Measurements from ENCODE around the gene HNRNPU.
"Not testable (repeated sequence)": the region's sequence is repeated elsewhere in the genome, so short reads cannot be mapped to it uniquely, and the experiment has no call there.

Gene HNRNPU

DNA sequence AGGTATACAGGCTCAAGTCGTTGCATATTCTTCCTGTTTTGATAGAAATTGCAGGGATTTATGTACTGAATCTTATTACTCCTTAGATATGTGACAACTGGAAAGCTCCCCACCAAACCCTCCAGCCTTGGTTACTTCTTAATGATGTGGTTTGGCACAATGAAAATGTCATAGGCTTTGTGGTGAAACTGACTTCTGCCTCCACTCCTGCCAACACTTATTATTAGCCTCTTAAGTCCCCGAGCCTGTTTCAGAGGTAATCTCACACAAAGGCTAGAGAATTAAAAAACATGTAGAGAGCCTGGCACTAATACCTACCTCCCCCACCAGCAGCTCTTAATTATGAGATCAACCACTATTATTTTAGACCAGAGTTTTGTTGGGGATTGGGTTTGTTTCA lies 24.7 kb downstream of the HNRNPU start:
- no peak for DNase-seq

DNA sequence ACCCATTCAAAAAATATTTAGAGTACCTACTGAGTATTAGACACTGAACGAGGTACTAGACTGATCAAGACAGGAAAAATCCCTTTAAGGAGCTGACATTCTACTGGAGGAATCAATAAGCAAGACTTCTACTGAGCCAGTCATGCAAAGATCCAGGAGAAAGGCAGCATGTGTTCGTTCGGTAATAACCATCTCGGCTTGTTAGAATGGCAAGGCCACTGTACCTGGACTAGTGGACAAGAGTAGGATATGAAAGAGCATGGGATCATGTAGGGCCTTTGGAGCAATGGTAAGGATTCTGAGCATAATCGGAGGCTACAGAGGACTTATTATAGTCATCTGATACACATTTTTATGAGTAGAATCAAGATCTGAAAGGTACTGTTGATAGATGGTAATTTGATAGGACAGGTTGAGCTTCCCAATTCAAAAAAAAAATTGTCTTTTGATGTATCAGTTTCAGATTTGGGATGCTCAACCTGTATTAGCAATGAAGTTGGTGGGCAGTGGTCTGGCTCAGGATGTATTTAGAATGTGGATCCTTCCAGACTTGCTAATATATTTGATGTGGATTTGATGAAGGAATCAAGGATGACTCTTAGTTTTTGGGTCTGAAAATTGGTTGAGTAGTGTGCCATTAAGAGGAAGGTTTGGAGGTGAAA lies 26.6 kb downstream of the HNRNPU start:
- DNase-seq = no peak

DNA sequence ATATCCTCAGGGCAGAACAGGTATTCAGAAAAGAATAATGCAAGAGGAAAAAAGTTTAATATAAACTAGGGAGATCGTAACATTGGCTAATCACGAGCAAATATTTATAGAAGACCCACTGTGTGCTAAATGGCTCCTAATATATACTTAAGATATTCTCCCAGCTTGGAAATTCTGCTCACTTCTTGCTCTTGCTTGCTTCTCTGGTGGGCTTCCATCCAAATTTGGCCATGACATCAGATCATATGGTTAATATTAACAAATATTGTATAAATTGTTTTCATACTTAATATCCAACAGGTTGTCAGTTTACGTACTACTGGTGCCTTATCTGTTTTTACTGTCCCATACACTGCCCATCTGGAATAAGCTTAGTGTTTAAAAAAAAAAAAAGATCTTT lies 27.8 kb downstream of the HNRNPU start:
- no peak for DNase-seq

DNA sequence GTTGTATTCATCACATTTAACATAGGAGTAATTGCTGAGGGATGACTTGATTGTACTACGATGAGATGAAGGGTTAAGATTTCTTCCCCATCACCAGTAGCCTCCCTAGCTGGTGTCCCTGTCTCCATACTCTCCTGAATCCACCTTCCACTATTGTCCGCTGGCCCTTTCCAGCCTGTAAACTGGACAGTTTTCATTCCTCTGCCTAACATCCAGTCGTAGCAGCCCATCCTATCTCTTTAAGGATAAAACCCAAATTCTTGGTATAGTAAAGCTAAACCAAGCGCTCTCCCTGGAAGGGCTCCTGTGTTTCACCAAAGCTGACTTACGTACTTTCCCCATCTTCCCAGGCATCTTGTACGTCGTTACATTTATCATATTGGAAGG lies 28.2 kb downstream of the HNRNPU start:
- DNase-seq = no peak

DNA sequence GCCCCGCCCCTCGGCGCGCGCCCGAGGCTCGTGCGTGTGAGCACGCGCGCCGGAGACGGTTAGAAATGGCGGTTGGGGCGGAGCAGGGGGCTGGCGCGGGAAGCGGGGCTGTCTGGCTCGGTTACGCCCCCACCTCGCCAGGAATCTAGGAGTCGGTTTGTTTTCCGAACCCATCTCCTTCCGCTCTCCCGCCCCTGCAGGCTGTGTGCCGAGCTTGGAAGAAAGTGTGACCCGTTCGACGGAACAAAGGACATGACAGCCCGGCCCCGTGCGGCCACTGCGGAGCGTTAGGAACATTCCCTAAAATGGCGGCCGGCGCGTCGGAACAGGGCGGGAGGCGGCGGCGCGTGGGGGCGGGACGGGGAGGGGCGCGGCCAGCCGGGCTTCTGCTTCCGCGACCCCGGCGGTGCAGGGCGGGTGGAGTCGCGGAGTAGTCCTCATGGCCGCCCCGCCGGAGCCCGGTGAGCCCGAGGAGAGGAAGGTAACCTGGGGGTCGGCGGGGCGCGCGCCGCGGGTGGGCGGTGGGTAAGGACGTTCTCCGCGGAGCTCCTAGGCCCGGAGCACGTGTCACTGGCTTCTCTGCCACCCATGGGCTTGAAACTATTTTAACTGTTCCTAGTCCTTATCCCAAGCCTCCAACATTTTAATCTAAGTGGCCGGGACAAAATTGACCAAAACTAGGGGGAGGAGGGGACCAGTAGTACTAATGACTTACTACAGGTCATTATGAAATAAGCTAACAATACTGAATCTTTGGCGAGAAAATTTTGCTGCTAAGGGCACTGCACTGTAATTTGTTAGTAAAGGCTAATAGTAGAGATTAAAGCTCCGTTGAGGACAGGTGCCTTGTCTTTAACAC lies 28.8 kb downstream of the HNRNPU start, which contains the start of gene COX20:
Gene COX20, plus strand, starts transcription at position 383 of the 859 bp plus-strand sequence. Its CDS starts 57 bp downstream, at position 440.
- DNase-seq = peak; percentile 93

DNA sequence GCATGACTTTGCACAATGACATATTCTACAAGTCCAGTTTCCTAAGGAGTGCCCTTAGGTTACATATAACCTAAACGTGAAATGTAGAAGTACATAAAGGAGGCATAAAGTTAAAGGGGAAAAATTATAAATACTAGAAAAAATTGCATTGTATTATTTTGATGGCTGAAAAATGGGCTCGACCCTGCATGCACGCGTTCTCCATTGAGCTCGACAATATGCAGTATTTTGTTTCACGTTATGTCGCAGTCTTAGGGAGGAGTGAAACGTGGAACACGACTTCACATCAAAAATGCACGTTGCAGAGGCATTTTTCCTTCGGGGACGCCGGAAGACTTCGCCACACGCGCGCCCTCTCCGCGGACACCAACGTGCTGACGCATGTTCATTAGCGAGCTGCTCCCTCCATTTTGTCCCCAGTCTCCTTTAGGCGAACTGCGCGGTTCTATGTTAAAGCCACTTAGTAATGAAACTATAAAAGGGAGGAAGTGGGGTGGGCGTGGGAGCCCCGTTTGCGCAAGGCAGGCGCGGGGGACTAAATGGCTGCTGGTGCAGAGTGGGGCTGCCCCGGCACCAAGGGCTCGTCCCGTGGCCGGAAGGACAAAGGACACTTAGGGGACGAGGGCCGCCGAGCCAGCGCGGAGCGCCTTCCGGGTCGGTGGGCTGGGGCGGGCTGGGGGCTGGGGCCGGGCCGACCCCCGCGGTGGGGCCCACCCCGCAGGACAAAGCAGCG lies 29.6 kb downstream of the HNRNPU start:
- DNase-seq = peak; percentile 93

DNA sequence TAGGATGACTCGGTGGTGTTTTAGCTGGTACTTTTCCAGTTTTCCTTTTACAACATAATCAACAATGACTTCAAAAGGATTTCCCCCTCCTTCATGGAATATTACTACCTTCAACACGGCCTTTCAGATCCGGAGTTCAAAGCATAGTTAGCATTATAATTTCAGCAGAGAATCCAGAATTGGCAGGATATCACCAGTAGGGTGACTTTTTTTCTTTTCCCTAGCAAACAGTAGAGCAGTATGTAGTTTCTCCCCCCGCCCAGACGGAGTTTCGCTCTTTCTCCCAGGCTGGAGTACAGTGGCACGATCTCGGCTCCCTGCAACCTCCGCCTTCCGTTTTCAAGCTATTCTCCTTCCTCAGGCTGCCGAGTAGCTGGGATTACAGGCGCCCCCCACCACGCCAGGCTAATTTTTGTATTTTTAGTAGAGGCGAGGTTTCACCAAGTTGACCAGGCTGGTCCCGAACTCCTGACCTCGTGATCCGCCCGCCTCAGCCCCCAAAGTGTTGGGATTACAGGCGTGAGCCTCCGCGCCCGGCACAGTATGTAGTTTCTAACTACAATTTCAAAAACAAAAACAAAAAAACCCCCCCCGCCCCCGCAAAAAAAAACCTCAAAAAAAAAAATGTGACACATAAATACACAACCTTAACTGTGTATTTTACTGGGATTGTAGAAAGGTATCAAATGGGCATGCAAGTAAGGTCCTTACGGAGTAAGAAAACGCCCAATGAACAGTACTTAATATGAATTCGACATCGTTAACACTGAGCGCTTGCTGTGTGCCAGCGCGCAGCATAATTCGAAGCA lies 30.4 kb downstream of the HNRNPU start:
- DNase-seq = peak; percentile 75

DNA sequence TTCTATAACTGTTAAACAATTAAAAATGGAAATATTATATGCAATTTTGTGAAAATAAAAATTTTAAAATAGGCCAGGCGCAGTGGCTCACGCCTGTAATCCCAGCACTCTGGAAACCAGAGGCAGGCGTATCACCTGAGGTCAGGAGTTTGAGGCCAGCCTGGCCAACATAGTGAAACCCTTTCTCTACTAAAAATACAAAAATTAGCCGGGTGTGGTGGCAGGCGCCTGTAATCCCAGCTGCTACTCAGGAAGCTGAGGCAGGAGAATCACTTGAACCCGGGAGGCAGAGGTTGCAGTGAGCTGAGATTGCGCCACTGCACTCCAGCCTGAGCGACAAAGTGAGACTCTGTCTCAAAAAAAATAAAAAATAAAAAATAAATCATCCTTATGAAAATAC lies 31.1 kb downstream of the HNRNPU start:
- not testable (repeated sequence) for DNase-seq

DNA sequence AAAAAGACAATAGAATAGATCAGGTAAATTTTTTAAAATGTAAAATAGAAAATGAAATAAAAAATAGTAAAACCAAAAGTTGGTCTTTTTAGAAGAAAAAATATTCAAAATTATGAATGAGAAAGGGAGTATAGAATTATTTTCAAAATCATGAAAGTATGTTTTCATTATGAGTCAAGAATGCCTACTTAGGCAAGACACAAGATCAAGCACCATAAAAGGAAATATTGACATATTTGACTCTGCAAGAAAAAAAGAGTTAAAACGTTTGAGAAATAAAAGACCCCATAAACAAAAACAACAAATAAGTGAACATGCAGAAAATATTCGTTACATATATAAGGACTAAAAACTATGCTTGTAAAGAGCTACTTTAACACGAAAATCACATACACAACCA lies 33.7 kb downstream of the HNRNPU start:
- no peak for DNase-seq

DNA sequence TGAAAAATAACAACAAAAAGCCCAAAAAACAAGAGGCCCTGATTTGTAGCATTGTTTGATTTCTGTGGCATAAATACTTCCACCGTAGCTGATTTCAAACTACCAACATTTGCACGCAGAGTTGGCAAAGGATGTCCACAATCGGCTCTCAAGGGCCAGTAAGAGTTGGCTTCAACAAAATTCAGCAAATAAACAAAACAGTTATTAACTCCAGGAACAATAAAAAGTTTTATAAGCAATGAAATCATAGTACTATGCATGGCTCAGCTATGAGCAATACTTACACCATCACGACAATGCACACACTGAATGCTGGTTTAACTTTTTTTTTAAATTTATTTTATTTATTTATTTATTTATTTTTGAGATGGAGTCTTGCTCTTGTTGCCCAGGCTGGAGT lies 37.6 kb downstream of the HNRNPU start:
- no peak for DNase-seq

DNA sequence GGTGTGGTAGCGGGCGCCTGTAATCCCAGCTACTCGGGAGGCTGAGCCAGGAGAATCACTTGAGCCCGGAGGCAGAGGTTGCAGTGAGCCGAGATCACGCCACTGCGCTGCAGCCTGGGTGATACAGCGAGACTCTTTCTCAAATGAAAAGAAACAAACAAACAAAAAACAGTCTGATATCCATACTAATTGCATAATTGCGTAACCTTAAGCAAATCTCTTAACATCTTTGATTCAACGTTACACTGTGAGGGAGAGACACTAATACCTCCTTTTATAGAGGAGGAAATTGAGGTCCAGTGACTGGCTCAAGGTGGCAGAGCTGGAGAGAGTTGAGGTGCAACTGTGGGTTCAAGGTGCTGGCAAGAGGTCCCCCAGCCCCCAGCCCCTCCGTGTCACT lies 41.5 kb downstream of the HNRNPU start:
- DNase-seq = no peak

DNA sequence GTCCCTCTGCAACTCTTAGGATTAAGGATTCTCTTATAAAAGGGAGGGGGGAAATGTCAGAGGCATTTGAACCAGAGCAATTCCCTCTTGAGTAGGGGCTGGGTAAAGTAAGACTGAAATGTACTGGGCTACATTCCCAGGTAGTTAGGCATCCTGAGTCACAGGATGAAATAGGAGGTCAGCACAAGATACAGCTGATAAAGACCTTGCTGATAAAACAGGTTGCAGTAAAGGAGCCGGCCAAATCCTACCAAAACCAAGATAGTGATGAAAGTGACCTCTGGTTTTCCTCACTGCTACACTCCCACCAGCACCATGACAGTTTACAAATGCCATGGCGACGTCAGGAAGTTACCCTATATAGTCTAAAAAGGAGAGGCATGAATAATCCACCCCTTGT lies 43.2 kb downstream of the HNRNPU start:
- no peak for DNase-seq

DNA sequence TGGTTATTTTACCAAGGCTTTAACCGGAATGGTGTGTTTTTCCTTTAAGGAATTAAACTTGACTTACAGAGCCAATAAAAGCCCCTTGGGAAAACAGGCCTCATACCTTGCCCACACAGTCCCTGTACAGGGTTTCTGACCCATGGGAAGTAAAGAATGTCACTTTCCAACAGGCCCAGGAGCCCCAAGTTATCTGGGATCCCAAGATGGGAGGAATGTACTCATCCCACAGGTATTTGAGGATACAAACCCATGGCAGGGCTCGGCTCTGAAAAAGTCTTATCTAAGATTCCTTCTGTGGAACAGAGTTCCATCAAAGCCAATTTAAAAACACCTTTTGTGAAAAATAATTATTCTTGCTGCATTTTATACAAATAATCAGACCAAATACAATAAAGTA lies 44.2 kb downstream of the HNRNPU start:
- no peak for DNase-seq

DNA sequence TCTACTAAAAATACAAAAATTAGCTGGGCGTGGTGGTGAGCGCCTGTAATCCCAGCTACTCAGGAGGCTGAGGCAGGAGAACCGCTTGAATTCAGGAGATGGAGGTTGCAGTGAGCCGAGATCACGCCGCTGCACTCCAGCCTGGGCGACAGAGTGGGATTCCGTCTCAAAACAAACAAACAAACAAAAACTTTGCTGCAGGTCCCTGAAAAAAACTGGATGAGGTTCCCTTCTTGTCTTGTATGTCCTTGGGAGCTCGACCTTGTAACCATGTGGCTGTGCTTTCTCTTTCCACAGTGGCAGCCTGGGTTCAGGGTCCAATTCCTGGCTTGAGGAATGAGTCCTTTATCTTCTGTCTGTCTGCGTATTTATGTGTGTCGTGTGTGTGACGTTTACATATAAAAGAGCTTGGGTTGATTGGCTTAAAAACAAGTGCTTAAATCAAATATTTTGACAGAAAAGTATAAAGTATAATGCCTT lies 46.9 kb downstream of the HNRNPU start:
- no peak for DNase-seq

DNA sequence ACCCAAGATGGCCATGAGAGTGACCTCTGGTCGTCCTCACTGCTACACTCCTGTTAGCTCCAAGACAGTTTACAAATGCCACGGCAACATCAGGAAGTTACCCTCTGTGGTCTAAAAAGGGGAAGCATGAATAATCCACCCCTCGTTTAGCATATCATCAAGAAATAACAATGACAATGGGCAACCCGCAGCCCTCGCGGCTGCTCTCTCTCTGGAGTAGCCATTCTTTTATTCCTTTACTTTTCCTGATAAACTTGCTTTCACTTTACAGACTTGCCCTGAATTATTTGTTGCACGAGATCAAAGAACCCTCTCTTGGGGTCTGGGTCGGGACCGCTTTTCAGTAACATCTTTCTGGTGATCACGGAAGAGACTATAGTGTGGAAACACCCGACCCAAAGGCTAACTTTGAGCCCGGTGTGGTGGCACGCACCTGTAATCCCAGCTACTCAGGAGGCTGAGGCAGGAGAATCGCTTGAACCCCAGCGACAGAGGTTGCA lies 48.7 kb downstream of the HNRNPU start:
- DNase-seq = no peak

DNA sequence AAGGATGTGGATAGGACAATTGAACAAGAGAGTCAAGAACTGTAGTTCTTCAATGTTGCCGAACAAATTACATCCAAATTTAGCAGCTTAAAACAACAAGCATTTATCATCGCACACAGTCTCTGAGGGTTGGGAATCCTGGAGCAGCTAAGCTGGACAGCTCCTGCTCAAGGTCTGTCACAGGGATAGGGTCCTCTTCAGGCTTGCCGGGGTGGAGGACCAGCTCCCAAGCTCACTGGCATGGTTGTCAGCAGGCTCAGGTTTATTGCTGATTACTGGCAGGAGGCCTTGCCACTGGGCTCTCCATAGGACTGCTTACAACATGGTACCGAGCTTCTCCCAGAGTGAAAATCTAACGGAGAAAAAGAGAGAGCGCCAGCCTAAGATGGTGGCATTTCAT lies 51.0 kb downstream of the HNRNPU start:
- no peak for DNase-seq

DNA sequence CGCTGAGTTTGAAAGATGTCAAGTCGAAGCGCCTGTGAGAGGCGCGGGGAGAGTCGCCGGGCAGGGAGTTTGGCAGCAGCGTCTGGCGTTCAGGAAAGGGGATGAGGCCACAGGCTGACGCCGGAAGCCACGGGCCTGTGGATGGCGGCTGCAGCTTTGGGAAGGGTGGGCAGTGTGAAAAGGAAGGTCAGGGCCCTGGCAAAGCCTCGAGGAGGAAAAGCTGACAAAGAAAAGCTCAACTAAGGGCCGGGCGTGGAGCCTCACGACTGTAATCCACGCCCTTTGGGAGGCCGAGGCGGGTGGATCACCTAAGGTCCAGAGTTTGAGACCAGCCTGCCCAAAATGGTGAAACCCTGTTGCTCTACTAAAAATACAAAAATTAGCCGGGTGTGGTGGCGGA lies 54.1 kb downstream of the HNRNPU start:
- no peak for DNase-seq

DNA sequence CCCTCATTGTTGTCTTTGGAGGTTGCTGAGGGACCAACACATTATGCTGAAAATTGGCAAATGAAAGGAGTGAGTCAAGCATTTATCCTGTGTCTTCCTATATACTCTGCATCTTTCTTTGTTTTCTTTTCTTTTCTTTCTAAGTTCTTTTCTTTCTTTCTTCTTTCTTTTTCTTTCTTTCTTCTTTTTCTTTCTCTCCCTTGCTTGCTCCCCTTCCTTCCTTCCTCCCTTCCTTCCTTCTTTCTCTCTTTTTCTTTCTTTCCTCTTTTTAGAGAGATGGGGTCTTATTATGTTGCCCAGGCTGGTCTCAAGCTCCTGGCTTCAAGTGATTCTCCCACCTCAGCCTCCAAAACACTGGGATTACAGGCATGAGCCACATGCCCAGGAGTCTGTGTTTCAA lies 57.2 kb downstream of the HNRNPU start:
- no peak for DNase-seq

DNA sequence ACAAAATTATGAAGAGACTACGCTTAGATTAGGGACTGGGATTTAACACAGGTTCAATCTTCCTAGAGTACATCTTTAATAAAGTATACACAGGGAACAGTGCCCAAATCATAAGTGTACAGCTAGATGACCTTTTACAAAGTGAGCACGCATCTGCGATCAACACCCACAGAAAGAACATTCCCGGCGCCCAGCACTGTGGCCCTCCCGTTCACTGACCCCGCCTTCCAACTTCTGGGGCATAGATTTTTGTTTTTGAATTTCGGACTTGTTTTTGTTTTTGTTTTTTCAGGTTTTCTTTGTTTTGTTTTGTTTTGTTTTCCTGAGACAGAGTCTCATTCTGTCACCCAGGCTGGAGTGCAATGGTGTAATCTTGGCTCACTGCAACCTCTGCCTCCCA lies 59.5 kb downstream of the HNRNPU start:
- DNase-seq = no peak

DNA sequence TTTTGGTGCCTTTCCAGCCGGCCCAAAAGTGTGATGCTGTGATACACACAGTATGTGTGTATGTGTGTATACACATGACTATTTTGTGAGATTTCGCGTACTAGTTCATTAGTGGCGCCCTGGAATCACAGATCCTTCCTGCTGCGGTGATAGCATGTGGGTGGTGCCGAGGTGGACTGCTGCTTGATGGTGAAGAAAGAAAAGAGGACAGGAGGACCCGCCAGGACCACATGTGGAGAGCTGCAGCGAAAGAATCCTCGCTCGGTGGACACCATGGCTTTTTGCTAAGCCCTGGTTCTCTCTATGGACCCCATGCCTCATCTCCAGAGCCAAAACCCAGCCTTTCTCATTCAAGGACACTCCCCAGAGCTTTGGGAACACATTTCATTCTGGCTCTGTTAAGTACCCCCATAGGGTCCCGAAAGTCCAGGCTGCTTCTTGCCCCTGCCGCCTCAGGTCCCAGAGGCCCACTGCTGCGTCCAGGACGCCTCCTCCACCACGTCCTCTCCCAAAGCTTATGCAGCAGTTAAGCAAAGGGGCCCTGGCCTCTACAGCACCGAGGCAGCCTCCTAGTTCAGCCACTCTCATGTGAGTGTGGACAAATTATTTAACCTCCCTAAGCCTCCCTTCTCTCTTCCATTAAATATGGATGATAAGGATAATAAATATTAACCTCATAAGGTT lies 61.6 kb downstream of the HNRNPU start:
- peak; percentile 43 for DNase-seq

DNA sequence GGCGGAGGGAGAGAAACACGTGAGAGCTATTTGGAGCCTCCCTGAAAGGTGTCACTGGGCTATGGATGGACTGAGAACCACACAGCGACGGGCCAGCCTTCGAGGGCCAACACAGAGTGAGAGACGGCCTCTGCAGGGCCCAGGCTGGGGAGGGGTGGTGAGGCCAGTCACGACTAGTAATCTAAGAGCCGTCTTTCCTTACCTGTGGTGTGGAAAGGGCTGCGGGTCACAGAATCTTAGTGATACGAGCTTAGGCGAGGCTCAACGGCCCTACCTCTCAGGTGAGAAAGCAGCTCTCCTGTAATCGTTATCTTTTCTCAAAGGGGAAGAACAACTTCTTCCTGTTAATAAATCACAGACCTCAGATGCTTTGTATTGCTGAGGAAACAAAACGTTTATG lies 62.3 kb downstream of the HNRNPU start:
- DNase-seq = peak; percentile 44

DNA sequence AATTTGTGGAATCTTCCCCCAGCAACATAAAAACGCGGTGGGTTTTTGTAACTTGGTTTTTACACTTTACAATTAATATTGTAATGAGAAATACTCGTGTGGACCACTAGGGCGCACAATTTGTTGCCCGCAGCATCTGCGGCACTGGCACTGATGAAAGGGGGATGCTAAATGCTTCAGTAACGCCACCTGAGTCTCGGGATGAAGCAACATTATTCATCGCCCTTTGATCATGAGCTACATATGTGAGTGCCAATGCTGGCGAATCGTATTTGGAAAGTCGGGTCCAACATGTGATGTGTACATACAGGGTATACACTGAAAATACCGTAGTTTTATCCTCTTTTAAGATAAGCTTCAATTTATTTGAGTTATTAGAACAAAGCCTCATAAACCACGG lies 63.1 kb downstream of the HNRNPU start:
- DNase-seq = peak; percentile 64
